ENCODE measurements around the gene CYTH3.

CYTH3 gene

DNA sequence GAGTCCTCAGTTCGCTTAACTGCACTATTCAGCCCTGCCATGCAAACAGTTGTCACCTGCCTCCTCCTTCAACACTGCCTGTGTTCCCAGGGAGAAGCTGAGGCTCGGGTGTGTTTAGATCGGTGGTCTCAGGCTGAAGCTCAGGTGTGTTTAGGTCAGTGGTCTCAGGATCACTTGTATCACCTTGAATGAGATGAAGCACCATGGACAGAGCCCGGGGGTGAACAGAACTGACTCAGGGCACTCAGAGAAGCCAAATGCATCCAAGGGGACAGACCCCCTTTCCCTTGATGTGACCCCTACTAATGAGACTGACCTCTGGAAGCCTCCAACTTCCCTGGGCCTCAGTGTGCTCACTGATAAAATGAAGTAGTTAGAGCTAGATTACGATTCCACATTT, 84.0 kb downstream of the CYTH3 start:
- DNase-seq: no peak

DNA sequence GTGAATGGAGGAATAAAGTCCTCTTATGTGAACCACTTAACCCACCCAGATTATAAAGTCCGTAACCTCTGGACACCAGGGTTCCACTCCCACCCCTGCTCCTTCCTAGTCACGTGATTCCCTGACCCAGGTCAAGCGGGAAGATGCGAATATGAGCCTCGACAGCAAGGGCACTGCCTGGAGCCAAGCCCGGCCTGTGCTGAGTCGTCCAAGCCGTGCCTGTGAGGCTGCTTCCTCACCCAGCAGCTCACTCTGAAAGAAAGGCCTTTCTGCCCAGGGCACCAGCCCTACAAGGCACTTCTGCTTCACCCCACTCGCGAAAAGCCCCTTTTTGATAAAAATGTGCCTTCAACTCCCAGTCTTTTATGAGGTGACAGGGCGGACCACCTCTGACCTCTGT, 85.8 kb downstream of the CYTH3 start:
- DNase-seq: no peak

DNA sequence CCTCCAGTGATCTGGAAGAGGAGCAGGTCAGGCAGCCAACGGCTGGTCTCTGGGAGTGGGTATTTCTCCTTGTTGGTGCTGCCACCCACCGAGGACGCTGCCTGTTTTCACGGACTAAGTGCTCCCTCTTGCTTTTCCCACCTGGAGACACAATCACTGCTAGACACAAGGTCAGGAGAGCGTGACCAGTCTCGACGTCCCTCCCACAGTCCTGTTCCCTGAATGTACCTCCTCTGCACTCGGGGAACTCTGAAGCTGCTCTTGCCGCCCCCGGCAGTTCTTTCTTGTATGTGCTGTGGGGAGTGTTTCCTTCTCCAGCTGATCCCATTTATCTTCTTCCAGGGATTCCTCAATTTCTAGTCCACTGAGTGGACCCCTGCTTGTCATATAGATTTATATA, 89.4 kb downstream of the CYTH3 start:
- DNase-seq: no peak

- DNase-seq: no peak
Observed at GRCh38 chr7:6181136-6181535, 91.3 kb downstream of the CYTH3 start.

GRCh38 chr7:6180344-6180725, 92.1 kb downstream of the CYTH3 start:
- DNase-seq: no peak

GRCh38 chr7:6179620-6180343, 92.6 kb downstream of the CYTH3 start:
- DNase-seq: no peak

DNA sequence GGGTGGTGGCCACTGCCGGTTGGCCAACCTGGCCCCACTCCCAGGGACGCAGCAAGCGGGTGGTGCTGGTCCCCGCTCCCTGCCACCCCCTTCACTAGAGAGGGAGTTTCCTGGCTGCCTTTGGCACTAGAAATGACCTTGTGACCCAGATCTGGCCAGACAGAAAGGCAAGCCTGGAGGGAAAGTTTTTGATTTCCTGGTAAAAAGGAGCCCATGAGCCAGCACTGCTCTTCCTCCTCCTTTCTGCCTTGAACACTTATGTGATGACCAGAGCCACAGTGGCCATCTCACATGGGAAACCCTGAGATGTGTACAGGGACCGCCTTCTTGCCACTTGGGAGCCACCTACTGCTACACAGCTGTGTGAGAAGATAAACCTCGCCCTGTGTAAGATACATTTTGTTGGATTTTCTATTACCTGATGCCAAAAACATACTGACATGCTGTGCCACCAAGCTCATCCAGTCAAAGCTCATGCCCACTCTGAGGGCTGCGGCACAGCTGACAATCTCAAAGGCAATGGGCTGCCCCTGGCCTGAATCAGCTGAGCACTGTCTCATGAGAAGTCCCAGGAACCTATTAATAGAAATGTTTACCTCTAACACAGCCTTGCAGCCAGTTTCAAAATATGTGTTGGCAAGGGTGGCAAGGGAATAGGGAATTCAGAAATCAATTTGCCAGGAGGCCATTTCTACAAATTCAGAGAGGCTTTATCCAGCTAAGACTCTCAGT, 94.0 kb downstream of the CYTH3 start:
- no peak for DNase-seq

DNA sequence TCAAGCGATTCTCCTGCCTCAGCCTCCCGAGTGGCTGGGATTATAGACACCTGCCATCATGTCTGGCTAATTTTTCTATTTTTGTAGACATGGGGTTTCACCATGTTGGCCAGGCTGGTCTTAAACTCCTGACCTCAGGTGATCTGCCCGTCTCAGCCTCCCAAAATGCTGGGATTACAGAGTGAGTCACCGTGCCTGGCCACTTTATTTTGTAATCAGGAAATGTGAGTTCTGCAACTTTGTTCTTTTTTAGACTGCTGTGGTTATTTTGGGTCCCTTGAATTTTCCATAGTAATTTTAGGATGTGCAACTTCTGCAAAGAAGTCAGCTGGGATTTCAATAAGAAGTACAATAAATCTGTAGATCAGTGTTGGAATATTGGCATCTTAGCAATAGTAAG, 96.8 kb downstream of the CYTH3 start:
- DNase-seq: no peak

- no peak for DNase-seq
Observed at GRCh38 chr7:6172910-6173295, 99.5 kb downstream of the CYTH3 start.

DNA sequence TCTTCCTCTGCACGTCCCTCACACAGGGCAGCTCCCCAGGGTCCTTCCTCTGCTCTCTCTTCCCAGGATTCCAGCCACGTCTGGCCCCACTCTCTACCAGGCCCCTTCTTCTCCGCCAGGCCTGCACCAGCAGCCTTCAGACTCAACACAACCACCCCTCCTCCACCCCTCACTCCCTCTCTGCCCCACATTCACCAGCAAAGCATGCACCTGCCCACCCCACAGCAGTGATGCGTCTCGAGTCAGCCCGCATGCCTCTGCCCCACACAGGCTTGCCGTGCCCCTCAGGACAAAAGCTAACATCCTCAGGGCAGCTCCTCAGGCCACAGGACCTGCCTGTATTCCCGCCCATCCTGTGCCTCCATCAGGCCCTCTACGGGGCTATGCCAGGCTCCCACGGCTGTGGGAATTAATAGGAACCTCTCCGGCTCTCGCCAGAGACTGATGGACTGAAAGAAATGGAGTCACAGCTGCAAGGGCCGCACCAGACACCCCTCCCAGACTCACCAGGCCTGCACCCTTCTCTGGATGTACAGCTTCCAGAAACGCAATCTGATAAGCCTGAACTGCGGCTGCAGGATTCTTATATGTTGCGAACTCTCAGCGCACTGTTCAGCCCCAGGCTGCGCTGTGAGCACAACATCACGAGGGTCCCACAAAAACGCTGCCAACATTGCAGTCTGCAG, 100.1 kb downstream of the CYTH3 start:
- DNase-seq: no peak

GRCh38 chr7:6171532-6172223, 100.7 kb downstream of the CYTH3 start:
- no peak for DNase-seq

GRCh38 chr7:6170571-6171531, 101.6 kb downstream of the CYTH3 start:
- no peak for DNase-seq

DNA sequence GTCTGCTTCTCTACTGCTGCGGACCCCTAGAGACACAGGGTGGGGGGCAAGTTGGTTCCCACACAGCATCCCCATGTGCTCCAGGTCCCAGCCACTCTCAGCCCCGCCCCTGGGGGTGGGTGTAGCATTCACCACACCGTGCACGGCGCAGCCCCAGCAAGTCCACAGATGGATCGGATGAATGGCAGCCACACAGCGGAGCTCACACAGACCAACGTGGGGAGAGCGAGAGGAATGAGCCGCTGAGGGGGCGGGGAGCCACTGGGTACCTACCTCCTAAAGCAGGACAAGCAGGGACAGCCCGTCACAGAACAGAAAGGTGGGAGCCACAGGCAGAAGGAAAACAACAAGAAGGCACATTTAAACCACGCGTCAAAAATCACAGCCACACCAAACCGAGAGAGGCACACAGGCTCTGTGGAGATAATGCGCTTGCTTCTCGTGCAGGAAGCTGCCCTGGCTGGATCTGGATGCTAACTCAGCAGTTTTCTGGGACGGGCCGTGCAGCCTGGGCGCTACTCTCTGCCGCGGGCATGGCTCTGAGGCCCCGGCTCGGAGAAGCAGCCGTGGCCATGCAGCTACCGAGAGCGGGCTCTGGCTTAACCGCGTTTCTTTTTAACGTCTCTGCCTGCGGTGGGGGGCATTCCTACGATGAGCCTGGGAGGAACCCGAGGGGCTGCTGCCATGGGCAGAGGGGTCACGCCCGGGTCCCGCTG, 102.5 kb downstream of the CYTH3 start:
- no peak for DNase-seq

DNA sequence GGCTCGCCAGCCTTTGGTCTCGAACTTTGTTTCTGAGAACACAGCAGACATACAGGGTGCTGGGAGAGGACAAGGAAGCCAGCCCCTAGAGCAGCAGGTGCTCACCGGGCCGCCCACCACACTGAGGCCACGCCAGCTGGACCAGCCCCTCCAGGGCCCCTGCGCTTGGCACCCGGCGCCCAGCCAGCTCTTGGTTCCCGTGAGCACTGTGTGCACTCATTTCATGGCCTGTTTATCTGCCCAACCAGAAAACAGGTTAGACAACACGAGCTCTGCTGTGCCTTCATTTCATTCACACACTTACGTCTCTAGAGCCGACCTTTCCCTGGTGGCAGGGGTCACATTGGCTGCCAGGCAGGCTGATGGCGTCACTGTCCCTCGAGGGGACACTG, 104.0 kb downstream of the CYTH3 start:
- no peak for DNase-seq

GRCh38 chr7:6167587-6168476, 104.6 kb downstream of the CYTH3 start:
- no peak for DNase-seq

DNA sequence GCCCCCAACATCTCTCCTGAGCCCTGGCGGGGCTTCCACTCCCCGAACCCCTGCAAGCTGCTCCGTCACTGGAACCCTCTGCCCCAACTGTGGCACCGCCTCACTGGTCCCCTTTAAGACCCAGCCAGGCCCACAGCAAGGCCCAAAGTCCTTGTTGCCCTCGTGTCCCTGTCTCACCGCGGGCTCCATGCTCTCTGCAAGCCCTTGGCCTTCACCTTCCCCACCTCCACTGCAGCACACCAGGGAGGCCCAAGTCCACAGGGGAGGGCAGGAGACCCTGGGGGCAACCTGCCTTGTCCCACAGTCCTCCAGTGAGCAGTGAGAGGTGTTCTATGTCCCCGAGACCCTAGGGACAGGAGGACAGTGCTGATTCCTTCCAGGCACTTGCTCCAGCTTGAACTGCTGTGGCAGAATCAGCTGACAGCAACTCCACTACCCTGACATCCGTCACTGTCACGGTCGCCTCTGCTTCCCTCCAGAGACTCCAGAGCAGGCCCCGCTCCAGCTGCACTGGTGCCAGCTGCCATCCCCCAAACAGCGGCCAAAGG, 105.3 kb downstream of the CYTH3 start:
- no peak for DNase-seq

DNA sequence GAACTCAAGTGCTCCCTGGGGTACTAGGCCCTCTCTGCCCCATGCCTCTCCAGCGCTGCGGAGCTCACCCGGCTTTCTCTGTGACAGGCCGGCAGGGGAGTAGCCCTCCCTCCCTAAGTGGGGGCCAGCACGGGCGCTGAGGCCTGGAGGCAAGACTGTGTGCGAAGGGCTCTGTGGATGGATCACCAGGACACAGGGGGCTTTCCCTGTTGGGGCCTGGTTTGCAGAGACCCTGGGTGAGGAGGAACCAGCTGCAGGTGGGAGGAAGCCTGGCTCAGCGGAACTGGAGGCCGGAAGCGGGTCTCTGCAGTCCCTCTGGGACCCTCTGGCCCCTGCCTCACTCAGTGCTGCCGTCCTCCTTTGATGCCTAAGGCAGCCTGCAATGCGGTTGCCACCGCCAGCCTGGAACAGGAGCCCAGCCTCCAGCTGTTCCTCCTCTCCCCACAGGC, 106.0 kb downstream of the CYTH3 start:
- no peak for DNase-seq

- no peak for DNase-seq
Observed at GRCh38 chr7:6165521-6166320, 106.7 kb downstream of the CYTH3 start.

GRCh38 chr7:6165075-6165474, 107.3 kb downstream of the CYTH3 start:
- no peak for DNase-seq

All from NCI-H510A treated with DMSO at 0.1 percent for 48 hours (cell line).